Measurements from ENCODE around the gene C16orf74.
A peak's percentile ranks its signal among the peaks of the same experiment; 100 is the strongest.

- TF ChIP-seq POLR2AphosphoS5 (IDR thresholded peaks at IDR 0.05) (peak in 2 of 3 donors; percentile 27 to 53), CTCF (IDR thresholded peaks at IDR 0.05 in 8 of 11, conservative IDR thresholded peaks at IDR 0.05 in 3 of 11) (peak in 9 of 11 experiments; percentile 21 to 70 (median 58)), POLR2A (IDR thresholded peaks at IDR 0.05) (no peak)
These were observed 33.3 kb downstream of the C16orf74 start for GRCh38 chr16:85717393-85718152.
